HepG2 (cell line): Measurements from ENCODE around the gene JAK1. TPM values are rescaled to one million over a fixed set of nuclear protein-coding genes. Genes with fewer than 3 reads are reported as not detected.

ENCODE experiments used
- ARID3A ChIP-seq: IDR thresholded peaks from 2 replicates; pipeline ENCODE4 v1.6.1; 2012; ENCODE audit warnings: low read depth, low read length, improper control_type of control experiment
- BCL3 ChIP-seq: sonication (generic); formaldehyde crosslinking; IDR thresholded peaks from 2 replicates; pipeline ENCODE4 v1.5.1; 2020; ENCODE audit warnings: mild to moderate bottlenecking, missing genetic modification reagents, moderate library complexity
- CREB3 ChIP-seq: sonication (generic); formaldehyde crosslinking; IDR thresholded peaks from 2 replicates; pipeline ENCODE4 v1.5.0; 2020; ENCODE audit warnings: missing genetic modification reagents
- DNMT1 ChIP-seq: sonication (generic); formaldehyde crosslinking; IDR thresholded peaks from 2 replicates; pipeline ENCODE4 v1.5.1; 2020; ENCODE audit warnings: mild to moderate bottlenecking, missing genetic modification reagents
- E2F2 ChIP-seq: sonication (generic); formaldehyde crosslinking; IDR thresholded peaks from 2 replicates; pipeline ENCODE4 v1.4.0; 2020; ENCODE audit warnings: missing genetic modification reagents, borderline replicate concordance
- FOXO1 ChIP-seq: sonication (generic); formaldehyde crosslinking; IDR thresholded peaks from 2 replicates; pipeline ENCODE4 v1.4.0; 2020; ENCODE audit warnings: missing genetic modification reagents
- IRX3 ChIP-seq: sonication (generic); formaldehyde crosslinking; IDR thresholded peaks from 2 replicates; pipeline ENCODE4 v1.8.1; 2023; ENCODE audit warnings: mild to moderate bottlenecking, low read depth, missing genetic modification reagents, borderline replicate concordance
- LCORL ChIP-seq, 2 experiments: fragments of 450-650 bp in 1 of 2; sonication (generic) in 1 of 2; formaldehyde crosslinking in 1 of 2; IDR thresholded peaks; 2 replicates each; pipeline versions ENCODE4 v1.5.0 to v1.6.1; 2017 to 2020; ENCODE audit warnings: antibody characterized with exemption in 1 of 2, missing genetic modification reagents in 1 of 2
- NAIF1 ChIP-seq: sonication (generic); formaldehyde crosslinking; IDR thresholded peaks from 2 replicates; pipeline ENCODE4 v1.5.0; 2020; ENCODE audit warnings: mild to moderate bottlenecking, missing genetic modification reagents, borderline replicate concordance
- NCOA1 ChIP-seq: sonication (generic); formaldehyde crosslinking; IDR thresholded peaks from 2 replicates; pipeline ENCODE4 v1.9.0; 2021; ENCODE audit warnings: missing genetic modification reagents
- POGK ChIP-seq: sonication (generic); formaldehyde crosslinking; conservative IDR thresholded peaks from 2 replicates; pipeline ENCODE4 v1.8.0; 2022; ENCODE audit warnings: mild to moderate bottlenecking, moderate library complexity, missing genetic modification reagents
- SAFB2 ChIP-seq: sonication (generic); formaldehyde crosslinking; IDR thresholded peaks from 2 replicates; pipeline ENCODE4 v1.5.1; 2020; ENCODE audit warnings: missing genetic modification reagents, low read depth, mild to moderate bottlenecking, borderline replicate concordance
- SSRP1 ChIP-seq: IDR thresholded peaks from 2 replicates; pipeline ENCODE4 v1.6.1; 2016; ENCODE audit warnings: control low read depth
- ZNF10 ChIP-seq: sonication (generic); formaldehyde crosslinking; IDR thresholded peaks from 2 replicates; pipeline ENCODE4 v1.4.0; 2020; ENCODE audit warnings: mild to moderate bottlenecking, low read depth, missing genetic modification reagents, borderline replicate concordance
- ZNF260 ChIP-seq: sonication (generic); formaldehyde crosslinking; IDR thresholded peaks from 2 replicates; pipeline ENCODE4 v1.4.0; 2020; ENCODE audit warnings: missing genetic modification reagents, low read depth, mild to moderate bottlenecking, borderline replicate concordance
- ZNF333 ChIP-seq: sonication (generic); formaldehyde crosslinking; IDR thresholded peaks from 2 replicates; pipeline ENCODE4 v1.4.0; 2020; ENCODE audit warnings: mild to moderate bottlenecking, missing genetic modification reagents, borderline replicate concordance
- ZNF350 ChIP-seq: sonication (generic); formaldehyde crosslinking; IDR thresholded peaks from 2 replicates; pipeline ENCODE4 v1.4.0; 2020; ENCODE audit warnings: mild to moderate bottlenecking, low read depth, missing genetic modification reagents, borderline replicate concordance
- ZNF367 ChIP-seq: sonication (generic); formaldehyde crosslinking; IDR thresholded peaks from 2 replicates; pipeline ENCODE4 v1.4.0; 2020; ENCODE audit warnings: missing genetic modification reagents, borderline replicate concordance
- ZNF556 ChIP-seq: sonication (generic); formaldehyde crosslinking; IDR thresholded peaks from 2 replicates; pipeline ENCODE4 v1.4.0; 2020; ENCODE audit warnings: mild to moderate bottlenecking, missing genetic modification reagents, borderline replicate concordance
- ZNF678 ChIP-seq: sonication (generic); formaldehyde crosslinking; IDR thresholded peaks from 2 replicates; pipeline ENCODE4 v1.4.0; 2020; ENCODE audit warnings: mild to moderate bottlenecking, missing genetic modification reagents
- ZNF777 ChIP-seq: sonication (generic); formaldehyde crosslinking; IDR thresholded peaks from 2 replicates; pipeline ENCODE4 v1.4.0; 2020; ENCODE audit warnings: missing genetic modification reagents
- ZNF788 ChIP-seq: sonication (generic); formaldehyde crosslinking; IDR thresholded peaks from 2 replicates; pipeline ENCODE4 v1.5.0; 2020; ENCODE audit warnings: mild to moderate bottlenecking, missing genetic modification reagents, borderline replicate concordance
- polyA plus RNA-seq, 8 experiments: library from polyadenylated mRNA; depleted of rRNA in 3 of 8; stranded (reverse) in 7 of 8; unstranded in 1 of 8; fragments of >200 nt; fragmentation: Illumina TruSeq in 4 of 8; extraction: Trizol in 4 of 8; gene quantifications; 2 replicates each; pipeline versions ENCODE4 v1.2.1 to v1.2.3, GENCODE V29; 2011 to 2016; ENCODE audit warnings: low read depth in 4 of 8, missing spikeins in 1 of 8, mixed read lengths in 1 of 8; ENCODE audit not compliant: insufficient read depth in 1 of 8
- total RNA-seq, 5 experiments: library from RNA; depleted of rRNA; stranded (reverse); fragments of >200 nt; fragmentation: Illumina TruSeq; extraction: Trizol; gene quantifications; 2 replicates each; pipeline ENCODE4 v1.2.3, GENCODE V29; 2016; ENCODE audit warnings: low read depth in 1 of 5

JAK1 gene
- total and polyA plus RNA-seq, 2 of the 13 experiments (the other 11 are each of a cell fraction or from before 2014, with no cell fraction given) = 23.9 to 42.4 TPM

GRCh38 chr1:64906447-64906846 is 59.9 kb downstream of the JAK1 start (continued):
- TF ChIP-seq ZNF777 (CRISPR knock-in tag) = no peak
- no peak for TF ChIP-seq ZNF333 (CRISPR knock-in tag)
- no peak for TF ChIP-seq ZNF260 (CRISPR knock-in tag)
- no peak for TF ChIP-seq NCOA1 (CRISPR knock-in tag)
- no peak for TF ChIP-seq NAIF1 (CRISPR knock-in tag)
- no peak for TF ChIP-seq SSRP1 (CRISPR knock-in tag)
- no peak for TF ChIP-seq ZNF678 (CRISPR knock-in tag)
- no peak for TF ChIP-seq ZNF350 (CRISPR knock-in tag)
- TF ChIP-seq FOXO1 = peak; percentile 28; the same call in 1 of the 2 replicates
- no peak for TF ChIP-seq E2F2 (CRISPR knock-in tag)
- TF ChIP-seq ARID3A = peak; percentile 60; the same call in 1 of the 2 replicates
- no peak for TF ChIP-seq ZNF788 (CRISPR knock-in tag)
- TF ChIP-seq ZNF367 = no peak
- no peak for TF ChIP-seq LCORL (IDR thresholded peaks at IDR 0.05)
- TF ChIP-seq LCORL (CRISPR knock-in tag; IDR thresholded peaks at IDR 0.05) = no peak
- TF ChIP-seq SAFB2 (CRISPR knock-in tag) = no peak
- TF ChIP-seq BCL3 (CRISPR knock-in tag) = no peak
- TF ChIP-seq ZNF10 (CRISPR knock-in tag) = no peak
- no peak for TF ChIP-seq DNMT1 (CRISPR knock-in tag)
- no peak for TF ChIP-seq IRX3
- TF ChIP-seq CREB3 = no peak
- no peak for TF ChIP-seq POGK (CRISPR knock-in tag)
- TF ChIP-seq ZNF556 = no peak
